Measurements from ENCODE around the gene PRRT3. TPM values are rescaled to one million over a fixed set of nuclear protein-coding genes. Genes with fewer than 3 reads are reported as not detected.

PRRT3 gene
- total RNA-seq, 1 donor, result 5.5 TPM

DNA sequence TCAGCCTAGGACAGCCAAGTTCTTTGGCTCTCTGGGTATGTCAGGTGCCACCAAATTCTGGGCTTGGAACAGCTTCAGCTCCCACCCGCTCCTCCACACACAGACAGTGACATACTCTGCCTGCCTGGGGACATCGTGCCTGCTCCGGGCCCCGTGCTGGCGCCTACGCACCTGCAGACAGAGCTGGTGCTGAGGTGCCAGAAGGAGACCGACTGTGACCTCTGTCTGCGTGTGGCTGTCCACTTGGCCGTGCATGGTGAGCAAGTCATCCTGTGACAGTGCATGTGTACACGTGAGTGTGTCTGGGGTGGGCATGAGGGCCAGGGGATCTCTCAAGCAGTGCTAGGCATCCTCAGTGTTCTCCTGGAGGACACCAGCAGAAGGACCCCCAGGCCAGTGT is 34.4 kb downstream of the PRRT3 start:
- DNase-seq (ENCODE audit: low read depth), result no peak
- no peak for TF ChIP-seq CTCF (IDR thresholded peaks at IDR 0.05; ENCODE audit: insufficient read depth, low read length)
- H3K4me3 ChIP-seq (ENCODE audit: low read depth, low read length), result peak overlapping the region; percentile 72

- peak within 1 kb of the TSS; percentile 72 for H3K4me3 ChIP-seq (ENCODE audit: low read depth, low read length)
- peak; percentile 83 for DNase-seq (ENCODE audit: low read depth)
- no peak for TF ChIP-seq CTCF (IDR thresholded peaks at IDR 0.05; ENCODE audit: insufficient read depth, low read length)
These were observed 35.2 kb downstream of the PRRT3 start, which contains the start of gene IL17RC for GRCh38 chr3:9916734-9917680. IL17RC (plus strand) TSS chr3:9917098; CDS start chr3:9917316, 218 bp downstream.

GRCh38 chr3:9916346-9916733 is 35.9 kb downstream of the PRRT3 start:
- peak; percentile 58 for DNase-seq (ENCODE audit: low read depth)
- no peak for TF ChIP-seq CTCF (IDR thresholded peaks at IDR 0.05; ENCODE audit: insufficient read depth, low read length)
- H3K4me3 ChIP-seq (ENCODE audit: low read depth, low read length), result peak overlapping the region; percentile 72

DNA sequence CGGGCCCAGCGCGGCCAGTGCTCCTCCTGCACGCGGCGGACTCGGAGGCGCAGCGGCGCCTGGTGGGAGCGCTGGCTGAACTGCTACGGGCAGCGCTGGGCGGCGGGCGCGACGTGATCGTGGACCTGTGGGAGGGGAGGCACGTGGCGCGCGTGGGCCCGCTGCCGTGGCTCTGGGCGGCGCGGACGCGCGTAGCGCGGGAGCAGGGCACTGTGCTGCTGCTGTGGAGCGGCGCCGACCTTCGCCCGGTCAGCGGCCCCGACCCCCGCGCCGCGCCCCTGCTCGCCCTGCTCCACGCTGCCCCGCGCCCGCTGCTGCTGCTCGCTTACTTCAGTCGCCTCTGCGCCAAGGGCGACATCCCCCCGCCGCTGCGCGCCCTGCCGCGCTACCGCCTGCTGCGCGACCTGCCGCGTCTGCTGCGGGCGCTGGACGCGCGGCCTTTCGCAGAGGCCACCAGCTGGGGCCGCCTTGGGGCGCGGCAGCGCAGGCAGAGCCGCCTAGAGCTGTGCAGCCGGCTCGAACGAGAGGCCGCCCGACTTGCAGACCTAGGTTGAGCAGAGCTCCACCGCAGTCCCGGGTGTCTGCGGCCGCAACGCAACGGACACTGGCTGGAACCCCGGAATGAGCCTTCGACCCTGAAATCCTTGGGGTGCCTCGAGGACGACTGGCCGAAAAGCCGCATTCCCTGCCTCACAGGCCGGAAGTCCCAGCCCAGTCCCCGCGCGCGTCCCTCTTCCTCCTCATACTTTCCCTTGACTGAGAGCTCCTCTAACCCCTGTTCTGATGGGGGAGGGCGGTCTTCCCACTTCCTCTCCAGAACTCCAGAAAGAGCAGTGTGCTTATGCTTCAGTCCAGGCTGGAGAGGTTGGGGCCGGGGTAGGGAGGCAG is 36.7 kb downstream of the PRRT3 start:
- H3K4me3 ChIP-seq (ENCODE audit: low read depth, low read length), result peak overlapping the region; percentile 60
- peak; percentile 47 for DNase-seq (ENCODE audit: low read depth)
- peak; percentile 43 for TF ChIP-seq CTCF (IDR thresholded peaks at IDR 0.05; ENCODE audit: insufficient read depth, low read length)

GRCh38 chr3:9914559-9915253 is 37.5 kb downstream of the PRRT3 start:
- DNase-seq (ENCODE audit: low read depth), result no peak
- no peak for TF ChIP-seq CTCF (IDR thresholded peaks at IDR 0.05; ENCODE audit: insufficient read depth, low read length)
- H3K4me3 ChIP-seq (ENCODE audit: low read depth, low read length), result peak overlapping the region; percentile 60

GRCh38 chr3:9914011-9914410 is 38.2 kb downstream of the PRRT3 start:
- H3K4me3 ChIP-seq (ENCODE audit: low read depth, low read length), result no peak overlapping the region
- TF ChIP-seq CTCF (IDR thresholded peaks at IDR 0.05; ENCODE audit: insufficient read depth, low read length), result no peak
- no peak for DNase-seq (ENCODE audit: low read depth)
